ENCODE results near the gene TRPM3. TPM values are rescaled to one million over a fixed set of nuclear protein-coding genes. Genes with fewer than 3 reads are reported as not detected.

Gene TRPM3
- total and polyA plus RNA-seq, 2 of the 8 experiments (the other 6 are each of a cell fraction or from before 2014, with no cell fraction given), result 2.4 to 10.9 TPM

- FAIRE-seq, result no peak
- H3K18ac ChIP-seq (ENCODE audit: extremely low read depth, low read length), result no peak overlapping the region
- WGBS, 2 experiments (ENCODE audit: extremely low coverage in 1 of 2, insufficient coverage in 1 of 2, insufficient read length in 1 of 2, insufficient replicate concordance in 2 of 2, low coverage in 1 of 2, low lambda C conversion rate in 2 of 2, missing lambda C conversion rate in 1 of 2), result 96% methylated on average over 2 of the region's 2 CpGs; no CpG with 5 or more reads in 1 of the 2 experiments
- H2BK12ac ChIP-seq (ENCODE audit: low read depth, low read length), result no peak overlapping the region
- H3K4ac ChIP-seq (replicated peaks; ENCODE audit: insufficient read length, low read depth, low read length), result no peak overlapping the region
- DNase-seq (ENCODE audit: low read depth in 1 of 2, low spot score in 2 of 2), result no peak
- H3K27ac ChIP-seq (ENCODE audit: low read depth, low read length), result no peak overlapping the region
- no peak overlapping the region for H4K8ac ChIP-seq (ENCODE audit: extremely low read depth, insufficient read depth, low read length)
- H3K14ac ChIP-seq (ENCODE audit: insufficient read length), result no peak overlapping the region
- H3K4me3 ChIP-seq (ENCODE audit: extremely low read depth in 1 of 4, insufficient read depth in 2 of 4, low read depth in 3 of 4, low read length in 4 of 4), result no peak overlapping the region
- no peaks in the 10 kb centered on the region for H3K79me2 ChIP-seq (ENCODE audit: control insufficient read depth in 1 of 2, insufficient read depth in 2 of 2, low read length in 2 of 2)
- H3K23me2 ChIP-seq (ENCODE audit: low read depth, low read length), result no peaks in the 10 kb centered on the region
- no peak overlapping the region for H3K9ac ChIP-seq (replicated peaks in 1 of 4; ENCODE audit: extremely low read depth in 1 of 4, low read depth in 3 of 4, low read length in 3 of 4)
- H3K4me2 ChIP-seq (ENCODE audit: insufficient read depth in 1 of 2, low read depth in 2 of 2, low read length in 2 of 2), result no peak overlapping the region
- ChIA-PET POLR2A (ENCODE audit: partially characterized antibody) (no interaction called here), CTCF (ENCODE audit: partially characterized antibody) (no interaction called here)
- H3K79me1 ChIP-seq (ENCODE audit: low read depth, low read length), result no peaks in the 10 kb centered on the region
- H4K91ac ChIP-seq (replicated peaks; ENCODE audit: insufficient read length, low read length), result no peak overlapping the region
- H3K4me1 ChIP-seq (replicated peaks in 1 of 4; ENCODE audit: control insufficient read depth in 3 of 4, insufficient read depth in 4 of 4, low read length in 3 of 4), result no peaks in the 10 kb centered on the region
- H3K27me3 ChIP-seq (replicated peaks in 1 of 4; ENCODE audit: control insufficient read depth in 3 of 4, extremely low read depth in 1 of 4, insufficient read depth in 3 of 4, low read length in 3 of 4), result no peaks in the 10 kb centered on the region
- no peak overlapping the region for H3K56ac ChIP-seq (replicated peaks; ENCODE audit: insufficient read length, low read depth, low read length)
- no peak overlapping the region for H2BK5ac ChIP-seq (ENCODE audit: low read depth, low read length)
- no peaks in the 10 kb centered on the region for H4K20me1 ChIP-seq (replicated peaks in 1 of 2; ENCODE audit: control insufficient read depth in 1 of 2, insufficient read depth in 2 of 2, low read length in 2 of 2)
- no peak overlapping the region for H2BK15ac ChIP-seq (ENCODE audit: low read length)
- no peak overlapping the region for H4K5ac ChIP-seq (ENCODE audit: insufficient read length, low read depth, low read length)
- H2AK5ac ChIP-seq (ENCODE audit: low read depth, low read length), result no peak overlapping the region
- no peaks in the 10 kb centered on the region for H3K9me3 ChIP-seq (ENCODE audit: insufficient read depth in 2 of 2, low read depth in 1 of 2, low read length in 1 of 2)
- H2BK120ac ChIP-seq (replicated peaks; ENCODE audit: low read depth, low read length), result no peak overlapping the region
- H2BK20ac ChIP-seq (ENCODE audit: low read length), result no peak overlapping the region
- no peaks in the 10 kb centered on the region; a peak in 1 of 8 replicates for H3K36me3 ChIP-seq (ENCODE audit: control insufficient read depth in 2 of 4, insufficient read depth in 4 of 4, low read length in 3 of 4)
- no peak overlapping the region for H2AFZ ChIP-seq (ENCODE audit: low read length)
- H3K23ac ChIP-seq (ENCODE audit: insufficient read length), result no peak overlapping the region
- TF ChIP-seq TAF7 (optimal IDR thresholded peaks at IDR 0.05; ENCODE audit: borderline replicate concordance, low read depth, low read length), result no peak
Measured at GRCh38 chr9:71162126-71162525, 40.7 kb upstream of the TRPM3 start.

All from H1 (cell line).